Colonic mucosa (tissue), 4 donors: ENCODE results near the gene LRRC75B. TPM values are rescaled to one million over a fixed set of nuclear protein-coding genes. Genes with fewer than 3 reads are reported as not detected.

Experiments used
- DNase-seq: peaks from one replicate; pipeline ENCODE4 v3.0.0-alpha.2; 2020
- H3K27ac ChIP-seq: fragments of 200-600 bp; one replicate; pipeline ENCODE4 v1.8.0; 2021
- H3K27me3 ChIP-seq: fragments of 200-600 bp; one replicate; pipeline ENCODE4 v1.8.0; 2021
- H3K36me3 ChIP-seq: fragments of 200-600 bp; one replicate; pipeline ENCODE4 v1.8.0; 2021
- H3K4me1 ChIP-seq: fragments of 200-600 bp; one replicate; pipeline ENCODE4 v1.8.0; 2021; ENCODE audit warnings: mild to moderate bottlenecking
- H3K4me3 ChIP-seq: fragments of 200-600 bp; one replicate; pipeline ENCODE4 v1.8.0; 2021
- H3K9ac ChIP-seq, 2 donors: one replicate each; pipeline ENCODE4 v1.7.0; 2013; ENCODE audit warnings: control low read depth in 2 of 2, low read depth in 2 of 2, low read length in 2 of 2
- H3K9me3 ChIP-seq: fragments of 200-600 bp; one replicate; pipeline ENCODE4 v1.8.0; 2021
- intact Hi-C: fragments of 100-400 bp; cut with DNase I; formaldehyde crosslinking; loops from one replicate; pipeline ENCODE4 v1.14.1; 2022
- total RNA-seq, 2 donors: library from RNA; stranded (reverse); fragmentation: NEBNext Ultra II Directional in 1 of 2; extraction: Animal tissue kit (Norgen Biotek cat#: 25700) in 1 of 2; gene quantifications; one replicate each; pipeline ENCODE4 v1.2.1, GENCODE V29; 2021
- TF ChIP-seq, protein P1 (sequence below): fragments of 200-600 bp; IDR thresholded peaks from one replicate; pipeline ENCODE4 v1.8.0; 2022; ENCODE audit warnings: antibody characterized with exemption, mild to moderate bottlenecking
- donor health status: healthy.
- donor health status: DM: no; HTN: no; CAD: no.
- donor health status: DM: no; HTN: no; CAD: no.

The LRRC75B gene
- total RNA-seq, 2 donors from 2014 or later = 7.9 to 10.2 TPM

DNA sequence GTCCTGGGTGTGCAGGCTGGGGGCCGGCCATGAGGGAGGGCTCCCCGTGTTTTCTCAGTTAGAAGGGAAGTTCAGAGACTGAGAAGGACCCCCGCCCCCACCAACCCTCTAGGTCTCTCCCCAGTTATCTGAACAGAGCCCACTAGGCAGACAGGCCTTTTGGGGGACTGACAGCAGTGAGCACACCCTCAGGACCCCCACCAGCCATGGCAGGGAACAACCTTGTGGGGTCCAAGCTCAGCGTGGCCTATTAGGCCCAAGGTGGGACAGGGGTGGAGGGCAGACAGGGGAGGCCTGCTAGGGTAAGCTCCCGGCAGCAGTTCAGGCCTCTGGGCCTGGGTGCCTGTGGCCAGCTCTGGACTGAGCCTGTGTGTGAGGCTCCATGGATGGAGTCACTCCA is 5.6 kb downstream of the LRRC75B start:
- H3K27ac ChIP-seq = no peak overlapping the region
- TF ChIP-seq, protein P1, sequence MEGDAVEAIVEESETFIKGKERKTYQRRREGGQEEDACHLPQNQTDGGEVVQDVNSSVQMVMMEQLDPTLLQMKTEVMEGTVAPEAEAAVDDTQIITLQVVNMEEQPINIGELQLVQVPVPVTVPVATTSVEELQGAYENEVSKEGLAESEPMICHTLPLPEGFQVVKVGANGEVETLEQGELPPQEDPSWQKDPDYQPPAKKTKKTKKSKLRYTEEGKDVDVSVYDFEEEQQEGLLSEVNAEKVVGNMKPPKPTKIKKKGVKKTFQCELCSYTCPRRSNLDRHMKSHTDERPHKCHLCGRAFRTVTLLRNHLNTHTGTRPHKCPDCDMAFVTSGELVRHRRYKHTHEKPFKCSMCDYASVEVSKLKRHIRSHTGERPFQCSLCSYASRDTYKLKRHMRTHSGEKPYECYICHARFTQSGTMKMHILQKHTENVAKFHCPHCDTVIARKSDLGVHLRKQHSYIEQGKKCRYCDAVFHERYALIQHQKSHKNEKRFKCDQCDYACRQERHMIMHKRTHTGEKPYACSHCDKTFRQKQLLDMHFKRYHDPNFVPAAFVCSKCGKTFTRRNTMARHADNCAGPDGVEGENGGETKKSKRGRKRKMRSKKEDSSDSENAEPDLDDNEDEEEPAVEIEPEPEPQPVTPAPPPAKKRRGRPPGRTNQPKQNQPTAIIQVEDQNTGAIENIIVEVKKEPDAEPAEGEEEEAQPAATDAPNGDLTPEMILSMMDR = no peak
- intact Hi-C loops = no loop called here
- H3K4me1 ChIP-seq = no peaks in the 10 kb centered on the region
- no peak for DNase-seq
- no peaks in the 10 kb centered on the region for H3K27me3 ChIP-seq
- H3K9me3 ChIP-seq = no peaks in the 10 kb centered on the region
- no peak overlapping the region for H3K4me3 ChIP-seq
- no peaks in the 10 kb centered on the region for H3K36me3 ChIP-seq
- no peak overlapping the region for H3K9ac ChIP-seq

DNA sequence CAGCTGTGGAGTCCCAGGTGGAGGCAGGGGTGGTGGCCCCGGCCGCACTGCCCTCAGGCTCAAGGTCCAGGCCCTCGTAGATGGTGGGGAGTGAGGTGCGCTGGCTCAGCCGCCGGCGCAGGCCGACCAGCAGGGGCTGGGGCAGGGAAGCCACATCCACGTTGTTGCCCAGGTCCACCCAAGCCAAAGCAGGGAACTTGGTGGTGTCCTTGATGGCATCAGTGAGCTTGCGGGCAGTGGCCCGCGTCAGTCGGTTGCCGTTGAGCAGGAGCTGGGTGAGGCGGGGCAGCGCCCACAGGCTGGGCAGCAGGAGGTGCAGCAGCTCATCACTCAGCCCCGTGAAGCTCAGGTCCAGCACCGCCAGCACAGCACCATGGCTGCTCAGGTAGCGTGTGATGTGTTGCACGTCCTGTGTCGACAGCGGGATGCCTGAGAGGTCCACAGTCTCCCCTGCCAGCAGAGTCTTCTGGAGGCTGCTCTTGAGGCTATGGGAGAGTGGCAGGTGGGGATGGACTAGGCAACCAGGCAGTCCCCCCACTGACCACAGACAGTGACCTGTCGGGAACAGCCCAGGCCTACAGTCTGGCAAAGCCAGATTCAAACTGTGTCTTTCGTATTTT is 6.8 kb downstream of the LRRC75B start:
- Histone ChIP-seq H3K4me1 (no peaks in the 10 kb centered on the region), H3K36me3 (no peaks in the 10 kb centered on the region), H3K27ac (no peak overlapping the region), H3K4me3 (no peak overlapping the region), H3K9me3 (no peaks in the 10 kb centered on the region), H3K9ac (no peak overlapping the region), H3K27me3 (no peaks in the 10 kb centered on the region)
- no peak for DNase-seq
- TF ChIP-seq, protein P1 = no peak
- intact Hi-C loops = no loop called here

DNA sequence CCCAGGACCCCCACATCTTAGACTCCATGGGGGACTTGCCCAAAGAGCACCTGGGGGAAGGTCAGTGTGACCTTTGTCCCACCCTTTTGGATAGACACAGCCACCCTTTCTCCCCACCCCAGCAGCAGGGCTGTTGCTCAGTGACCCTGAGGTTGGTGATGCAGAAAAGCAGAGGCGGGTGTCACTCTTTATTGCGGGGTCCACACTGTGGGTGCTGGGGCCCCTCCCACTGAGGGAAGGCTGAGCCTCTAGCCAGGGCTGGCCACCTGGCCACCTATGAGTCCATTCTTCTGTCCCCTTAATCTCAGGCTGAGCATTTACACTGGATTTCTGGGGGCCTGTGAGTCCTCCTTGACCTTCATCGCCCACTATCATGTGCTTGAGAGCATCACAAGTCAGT is 7.4 kb downstream of the LRRC75B start:
- H3K9ac ChIP-seq = no peak overlapping the region
- H3K27me3 ChIP-seq = no peaks in the 10 kb centered on the region
- intact Hi-C loops = no loop called here
- no peak overlapping the region for H3K27ac ChIP-seq
- H3K36me3 ChIP-seq = no peaks in the 10 kb centered on the region
- no peaks in the 10 kb centered on the region for H3K9me3 ChIP-seq
- no peaks in the 10 kb centered on the region for H3K4me1 ChIP-seq
- TF ChIP-seq, protein P1 = no peak
- DNase-seq = no peak
- H3K4me3 ChIP-seq = no peak overlapping the region

DNA sequence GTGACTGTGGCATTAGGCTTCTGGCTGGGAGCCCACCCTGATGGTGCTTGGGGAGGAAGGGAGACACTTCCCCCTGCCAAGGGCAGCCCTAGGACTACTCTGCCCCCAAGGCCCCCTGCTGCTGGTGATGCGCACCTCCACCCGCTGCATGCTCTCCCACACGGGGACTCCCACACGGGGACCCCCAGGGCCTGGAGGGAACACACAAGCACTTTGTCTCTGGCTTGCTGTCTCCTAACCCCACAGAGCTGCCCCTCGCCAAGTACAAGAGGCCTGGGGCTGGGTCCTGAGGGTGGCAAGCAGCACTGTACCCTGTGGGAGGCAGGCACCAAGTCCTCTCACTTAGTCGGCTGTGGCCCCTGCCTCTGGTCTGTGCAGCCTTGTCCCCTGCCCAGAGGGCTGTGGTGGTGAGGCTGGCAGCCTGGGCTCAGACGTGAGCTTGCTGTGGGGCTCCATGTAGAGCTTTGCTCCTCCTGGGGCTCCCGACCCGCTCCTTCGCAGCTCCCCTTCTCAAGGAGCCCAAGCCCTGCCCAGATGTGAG is 7.9 kb downstream of the LRRC75B start:
- no peak overlapping the region for H3K27ac ChIP-seq

DNA sequence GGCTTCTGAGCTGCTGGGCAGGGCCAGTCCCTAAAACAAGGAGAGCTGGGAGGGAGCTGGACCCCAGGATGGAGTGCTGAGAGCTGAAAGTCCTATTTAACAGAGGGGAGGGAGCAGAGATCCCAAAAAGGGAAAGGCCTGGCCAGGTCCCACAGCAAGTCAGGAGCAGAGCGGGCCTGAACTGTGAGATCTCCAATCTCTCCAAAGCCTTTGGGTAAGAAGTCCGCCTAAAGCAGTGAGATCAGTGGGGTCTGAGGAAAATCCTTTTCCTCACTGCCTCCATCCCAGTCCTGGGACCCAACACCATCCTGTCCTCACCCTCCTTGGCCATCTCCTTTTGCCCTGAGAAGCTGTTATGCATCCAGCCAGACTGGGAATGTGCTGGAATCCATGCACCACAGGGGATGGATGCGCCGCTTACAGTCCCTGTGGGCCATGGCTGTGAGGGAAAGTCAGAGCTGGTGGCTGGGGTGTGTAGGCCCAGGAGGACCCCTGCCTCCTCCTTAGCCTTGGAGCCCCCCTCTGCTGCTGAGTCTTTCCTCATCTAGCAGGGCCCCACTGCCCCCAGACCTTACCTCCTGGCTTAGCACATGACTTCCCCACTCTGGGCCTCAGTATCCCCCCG is 8.6 kb downstream of the LRRC75B start:
- H3K36me3 ChIP-seq = no peaks in the 10 kb centered on the region
- no peak for DNase-seq
- no peak overlapping the region for H3K9ac ChIP-seq
- H3K27me3 ChIP-seq = no peaks in the 10 kb centered on the region
- no peaks in the 10 kb centered on the region for H3K9me3 ChIP-seq
- H3K4me1 ChIP-seq = no peaks in the 10 kb centered on the region
- TF ChIP-seq, protein P1 = no peak
- H3K4me3 ChIP-seq = no peak overlapping the region
- H3K27ac ChIP-seq = no peak overlapping the region
- intact Hi-C loops = no loop called here

More for the DNA sequence above, 7.9 kb downstream of the LRRC75B start:
- no peak for DNase-seq
- Histone ChIP-seq H3K4me3 (no peak overlapping the region), H3K27me3 (no peaks in the 10 kb centered on the region), H3K4me1 (no peaks in the 10 kb centered on the region), H3K36me3 (no peaks in the 10 kb centered on the region), H3K9ac (no peak overlapping the region), H3K9me3 (no peaks in the 10 kb centered on the region)
- intact Hi-C loops = no loop called here
- TF ChIP-seq, protein P1 = no peak
